ENCODE data around the gene PGM1.

PGM1 gene

GRCh38 chr1:63633281-63633680 lies 40.1 kb downstream of the PGM1 start:
- DNase-seq (ENCODE audit: low spot score) = no peak

- no peak for DNase-seq (ENCODE audit: low spot score)
These were observed 41.3 kb downstream of the PGM1 start for GRCh38 chr1:63634471-63634870.

- no peak for DNase-seq (ENCODE audit: low spot score)
These were observed 42.5 kb downstream of the PGM1 start for GRCh38 chr1:63635681-63636080.

- DNase-seq (ENCODE audit: low spot score) = no peak
These were observed 43.2 kb downstream of the PGM1 start for GRCh38 chr1:63636192-63637105.

GRCh38 chr1:63638471-63638870 lies 45.3 kb downstream of the PGM1 start:
- no peak for DNase-seq (ENCODE audit: low spot score)

- no peak for DNase-seq (ENCODE audit: low spot score)
These were observed 45.7 kb downstream of the PGM1 start for GRCh38 chr1:63638875-63639274.

- no peak for DNase-seq (ENCODE audit: low spot score)
These were observed 47.7 kb downstream of the PGM1 start for GRCh38 chr1:63640633-63641567.

GRCh38 chr1:63641615-63642014 lies 48.4 kb downstream of the PGM1 start:
- no peak for DNase-seq (ENCODE audit: low spot score)

- DNase-seq (ENCODE audit: low spot score) = no peak
These were observed 49.7 kb downstream of the PGM1 start for GRCh38 chr1:63642901-63643300.

GRCh38 chr1:63643517-63643916 lies 50.3 kb downstream of the PGM1 start:
- no peak for DNase-seq (ENCODE audit: low spot score)

- no peak for DNase-seq (ENCODE audit: low spot score)
These were observed 50.7 kb downstream of the PGM1 start for GRCh38 chr1:63643926-63644325.

- DNase-seq (ENCODE audit: low spot score) = no peak
These were observed 52.1 kb downstream of the PGM1 start for GRCh38 chr1:63645317-63645716.

GRCh38 chr1:63648689-63649088 lies 55.5 kb downstream of the PGM1 start:
- DNase-seq (ENCODE audit: low spot score) = no peak

GRCh38 chr1:63651161-63651701 lies 58.0 kb downstream of the PGM1 start:
- peak; percentile 9 for DNase-seq (ENCODE audit: low spot score)

- DNase-seq (ENCODE audit: low spot score) = no peak
These were observed 60.8 kb downstream of the PGM1 start for GRCh38 chr1:63653976-63654375.

- no peak for DNase-seq (ENCODE audit: low spot score)
These were observed 66.2 kb downstream of the PGM1 start for GRCh38 chr1:63659448-63659847.

- no peak for DNase-seq (ENCODE audit: low spot score)
These were observed 69.0 kb downstream of the PGM1 start for GRCh38 chr1:63662056-63662836.

GRCh38 chr1:63662841-63663240 lies 69.6 kb downstream of the PGM1 start:
- DNase-seq (ENCODE audit: low spot score) = no peak

GRCh38 chr1:63663301-63663700 lies 70.1 kb downstream of the PGM1 start:
- no peak for DNase-seq (ENCODE audit: low spot score)

- no peak for DNase-seq (ENCODE audit: low spot score)
These were observed 70.7 kb downstream of the PGM1 start for GRCh38 chr1:63663873-63664272.

- DNase-seq (ENCODE audit: low spot score) = no peak
These were observed 71.5 kb downstream of the PGM1 start for GRCh38 chr1:63664742-63665141.

GRCh38 chr1:63665410-63665809 lies 72.2 kb downstream of the PGM1 start:
- DNase-seq (ENCODE audit: low spot score) = no peak

All from pons (tissue), 1 donor.